HG03520 (cell line): ENCODE results near the gene IQSEC2.

Experiments used
- ATAC-seq: cut with Tn5 transposase; IDR thresholded peaks from one replicate; pipeline ENCODE4 v1.9.1; 2021; ENCODE audit warnings: mild to moderate bottlenecking, moderate library complexity; ENCODE audit not compliant: unreplicated experiment

IQSEC2 gene

GRCh38 chrX:53272808-53273337 lies 8.5 kb downstream of the IQSEC2 start:
- ATAC-seq, result no peak

DNA sequence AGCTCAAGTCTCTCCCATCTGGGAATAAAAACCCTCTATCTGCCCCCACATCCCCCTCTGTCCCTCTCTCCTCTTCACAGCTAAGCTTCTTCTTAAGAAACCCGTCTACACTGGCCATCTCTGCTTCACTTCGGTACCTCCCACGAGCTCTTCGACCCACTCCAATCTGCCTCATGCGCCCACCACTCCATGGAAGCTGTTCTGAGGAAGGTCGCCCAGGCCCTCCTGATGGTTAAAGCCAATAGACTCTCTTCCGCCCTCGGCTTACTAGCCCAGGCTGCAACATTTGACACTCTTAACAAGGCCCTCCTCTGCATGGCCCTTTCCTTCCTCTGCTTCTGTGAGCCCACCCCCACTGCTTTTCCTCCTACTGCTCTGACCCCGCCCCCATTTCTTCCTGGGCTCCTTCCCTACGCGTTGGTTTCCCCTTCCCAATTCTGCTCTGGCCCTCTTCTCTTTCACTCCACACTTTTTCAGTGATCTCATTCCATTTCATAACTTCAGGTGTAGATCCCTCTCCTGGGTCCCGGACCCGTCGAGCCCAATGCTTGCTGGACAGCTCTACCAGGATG lies 11.8 kb downstream of the IQSEC2 start:
- no peak for ATAC-seq

GRCh38 chrX:53268173-53268572 lies 13.2 kb downstream of the IQSEC2 start:
- ATAC-seq, result no peak

DNA sequence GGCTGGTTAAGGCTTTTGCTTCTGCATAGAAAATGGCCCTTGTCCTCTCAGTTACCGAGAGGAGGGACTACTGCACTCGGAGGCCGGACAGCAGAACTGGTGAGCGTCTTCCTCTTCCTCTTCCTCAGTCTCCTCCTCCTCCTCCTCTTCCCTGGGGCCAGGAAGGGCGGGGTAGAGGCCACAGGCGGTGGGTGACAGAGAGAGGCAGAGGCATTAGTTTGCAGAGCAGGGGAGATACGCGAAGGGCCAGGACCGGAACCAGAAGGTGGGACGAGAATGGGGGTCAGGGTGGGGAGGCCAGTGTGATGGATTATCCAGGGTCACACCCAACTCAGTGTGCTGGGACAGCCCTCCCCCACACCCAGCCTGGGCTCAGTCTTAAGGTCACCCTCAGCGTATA lies 14.5 kb downstream of the IQSEC2 start:
- no peak for ATAC-seq

- no peak for ATAC-seq
Measured at GRCh38 chrX:53265771-53266574, 15.4 kb downstream of the IQSEC2 start.

- no peak for ATAC-seq
Measured at GRCh38 chrX:53263597-53264094, 17.7 kb downstream of the IQSEC2 start.

- ATAC-seq, result no peak
Measured at GRCh38 chrX:53262918-53263394, 18.4 kb downstream of the IQSEC2 start.

DNA sequence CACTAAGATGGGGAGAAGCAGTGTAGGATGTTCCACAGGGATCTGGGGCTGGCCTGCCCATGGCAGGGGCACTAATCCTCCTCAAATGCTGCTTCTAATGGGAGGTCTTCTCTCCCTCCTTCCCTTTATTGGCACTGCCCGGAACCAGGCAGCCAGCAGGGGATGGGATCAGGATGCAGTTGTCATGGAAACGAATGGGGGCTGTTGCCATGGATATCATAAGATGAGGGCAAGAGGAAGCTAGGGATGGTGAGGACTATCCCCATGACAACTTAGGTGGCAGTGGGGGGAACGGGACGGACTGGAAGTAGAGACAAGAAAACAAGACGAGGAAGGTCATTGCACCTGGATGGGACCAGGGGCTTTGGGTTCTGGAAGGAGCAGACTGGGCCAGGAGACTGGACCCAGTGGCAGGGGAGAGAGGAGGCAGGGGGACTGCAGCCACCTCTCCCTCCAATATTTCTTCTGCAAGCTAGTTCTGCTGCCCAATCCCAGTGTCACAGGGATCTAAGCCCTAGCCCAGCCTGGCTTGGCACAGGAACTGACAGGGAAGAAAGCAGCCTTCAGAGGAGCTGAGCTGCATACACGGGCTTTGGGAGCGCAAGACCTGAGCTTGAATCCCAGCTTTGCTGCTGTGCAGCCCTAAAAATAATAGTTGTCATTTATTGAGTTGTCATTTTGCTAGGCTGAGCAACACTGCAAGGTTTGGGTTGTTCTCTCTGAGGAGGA lies 19.0 kb downstream of the IQSEC2 start:
- no peak for ATAC-seq

DNA sequence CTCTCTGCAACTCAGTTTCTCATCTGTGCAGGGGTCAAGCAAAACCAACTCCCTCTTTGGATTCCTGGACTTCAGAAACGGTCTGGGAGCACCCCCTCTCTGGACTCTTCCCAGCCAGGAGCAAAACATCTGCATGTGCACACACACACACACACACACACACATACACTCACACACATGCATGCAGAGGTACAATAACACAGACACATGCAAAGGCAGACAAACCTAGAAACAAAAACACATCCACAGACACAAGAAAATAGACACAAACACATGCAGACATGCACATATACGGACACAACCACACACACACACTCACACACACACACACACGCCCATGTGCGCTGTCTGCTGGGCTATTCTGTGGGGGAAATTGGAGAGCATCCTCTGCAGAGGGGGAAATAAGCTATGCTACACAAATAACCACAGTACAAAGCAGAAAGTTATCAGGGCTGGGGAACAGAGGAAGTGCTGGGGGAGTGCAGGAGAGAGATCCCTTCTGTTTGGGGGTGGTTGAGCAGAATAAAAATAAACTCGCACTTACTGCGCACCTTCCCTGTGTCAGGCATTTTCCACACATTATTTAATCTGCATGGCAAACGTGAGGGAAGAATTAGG lies 19.9 kb downstream of the IQSEC2 start:
- no peak for ATAC-seq

- no peak for ATAC-seq
Measured at GRCh38 chrX:53260836-53261235, 20.5 kb downstream of the IQSEC2 start.

GRCh38 chrX:53257670-53258423 lies 23.5 kb downstream of the IQSEC2 start:
- no peak for ATAC-seq

DNA sequence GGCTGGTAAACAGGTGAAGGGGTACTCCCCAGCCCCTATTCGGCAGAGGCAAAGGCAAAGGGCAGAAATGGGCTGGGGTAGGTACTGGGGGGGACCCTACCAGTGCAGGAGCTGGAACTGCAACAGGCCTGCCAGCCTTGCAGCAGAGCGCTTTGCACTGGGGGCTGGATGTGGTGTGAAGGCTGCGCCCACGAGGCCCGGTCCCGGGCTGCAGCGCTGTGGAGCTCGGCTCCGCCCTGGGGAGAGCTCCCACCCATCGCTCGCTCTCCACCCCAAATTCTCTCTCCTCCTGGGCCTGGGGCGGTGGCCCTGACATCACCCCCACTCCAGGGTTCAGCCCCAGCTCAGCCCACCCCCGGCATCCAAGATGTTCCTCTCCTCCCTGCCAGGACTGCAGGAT lies 24.2 kb downstream of the IQSEC2 start:
- ATAC-seq, result no peak

DNA sequence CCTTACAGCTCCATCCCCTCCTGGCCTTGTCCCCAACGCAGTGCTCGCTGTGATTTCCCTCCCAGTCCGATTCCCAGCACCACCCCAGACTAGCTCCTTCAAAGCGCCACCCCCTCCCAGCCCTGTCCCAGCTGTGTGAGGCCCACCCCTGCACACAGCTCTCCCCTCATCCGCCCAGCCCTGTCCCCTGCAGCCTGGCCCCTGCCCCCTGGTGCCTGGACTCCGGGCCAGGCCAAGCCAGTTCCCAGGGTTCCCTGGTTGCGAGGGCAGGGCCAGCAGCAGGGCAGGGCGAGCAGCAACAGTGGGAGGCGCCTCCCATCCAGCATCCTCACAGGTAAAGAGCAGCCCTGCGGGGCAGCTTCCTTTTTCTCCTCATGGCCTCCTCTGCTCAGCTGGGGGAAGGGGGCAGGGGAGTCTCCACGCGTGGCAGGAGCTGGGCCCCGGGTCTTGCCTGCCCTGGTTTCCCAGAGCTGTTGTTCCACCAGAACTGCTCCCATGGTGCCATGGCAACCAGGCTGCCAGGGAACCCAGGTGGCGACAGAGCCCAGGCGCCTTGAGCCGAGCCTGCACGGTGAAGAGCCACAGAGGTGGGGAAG lies 24.8 kb downstream of the IQSEC2 start:
- ATAC-seq, result no peak

- ATAC-seq, result no peak
Measured at GRCh38 chrX:53255738-53256191, 25.6 kb downstream of the IQSEC2 start.

- ATAC-seq, result no peak
Measured at GRCh38 chrX:53254570-53255461, 26.6 kb downstream of the IQSEC2 start.

GRCh38 chrX:53253293-53254020 lies 27.9 kb downstream of the IQSEC2 start:
- no peak for ATAC-seq

- no peak for ATAC-seq
Measured at GRCh38 chrX:53251307-53251706, 30.1 kb downstream of the IQSEC2 start.

DNA sequence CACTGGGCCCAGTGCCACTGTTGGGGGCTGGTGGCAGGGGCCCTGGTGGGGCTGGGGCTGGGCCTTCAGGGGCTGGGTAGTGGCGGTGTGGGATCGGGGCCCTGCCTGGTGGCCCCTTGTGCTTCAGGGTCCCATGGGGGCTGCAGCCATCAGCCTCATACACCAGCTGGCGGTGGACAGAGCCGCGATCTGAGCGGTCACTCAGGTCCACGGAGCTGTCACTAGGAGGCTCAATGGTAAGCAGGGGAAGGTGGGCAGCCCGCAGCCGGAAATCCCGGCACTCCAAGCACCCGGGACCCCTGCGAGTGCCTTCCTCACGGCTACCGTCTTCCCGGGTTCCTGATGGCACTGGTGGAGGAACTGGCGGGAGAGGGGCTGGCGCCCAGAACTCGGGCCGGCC lies 30.8 kb downstream of the IQSEC2 start:
- ATAC-seq, result no peak
